Activated T-cell treated with anti-CD3 and anti-CD28 coated beads for 24 hours (primary cell): ENCODE results near the gene CBFB.

Experiments
- DNase-seq: peaks from one replicate; pipeline ENCODE4 v3.0.0-alpha.2; 2020; ENCODE audit warnings: low read depth

Gene CBFB

DNA sequence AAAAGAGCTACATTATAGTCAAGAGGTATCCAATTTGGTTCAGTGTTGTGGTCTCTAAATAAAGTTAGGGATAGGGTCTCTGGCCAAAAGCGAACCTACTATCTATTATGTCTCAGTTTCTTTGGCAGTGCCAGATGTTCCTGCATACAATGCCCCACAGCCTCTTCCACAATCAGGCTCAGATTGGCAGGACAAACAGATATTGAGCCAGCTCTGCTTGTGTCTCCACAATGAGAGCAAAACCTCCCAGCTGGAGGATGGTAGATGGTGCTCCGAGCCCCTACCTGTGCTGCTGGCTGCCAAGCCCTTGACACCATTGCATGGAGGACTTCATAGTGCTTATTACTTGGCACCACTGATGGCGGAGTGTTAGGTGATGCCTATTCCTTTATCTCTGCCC lies 100.5 kb downstream of the CBFB start:
- no peak for DNase-seq

DNA sequence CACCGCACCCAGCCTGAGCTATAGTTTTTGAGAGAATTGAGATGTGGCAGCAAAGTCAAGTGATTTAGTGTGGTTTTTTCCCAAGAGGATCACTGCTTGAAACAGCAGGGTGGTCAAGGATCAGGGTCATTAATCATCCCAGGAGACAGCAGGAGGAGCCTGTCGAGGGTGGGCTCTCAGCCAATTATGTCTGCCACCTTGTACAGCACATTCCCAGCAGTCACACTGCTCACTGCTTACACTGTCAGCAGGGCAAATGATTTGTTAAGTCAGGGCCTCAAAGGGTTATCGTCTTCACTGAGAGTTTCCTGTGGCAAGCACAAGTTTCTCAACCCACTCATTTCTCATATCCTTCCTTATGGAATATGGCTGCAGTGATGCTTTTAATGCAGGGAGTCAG lies 108.7 kb downstream of the CBFB start:
- no peak for DNase-seq

DNA sequence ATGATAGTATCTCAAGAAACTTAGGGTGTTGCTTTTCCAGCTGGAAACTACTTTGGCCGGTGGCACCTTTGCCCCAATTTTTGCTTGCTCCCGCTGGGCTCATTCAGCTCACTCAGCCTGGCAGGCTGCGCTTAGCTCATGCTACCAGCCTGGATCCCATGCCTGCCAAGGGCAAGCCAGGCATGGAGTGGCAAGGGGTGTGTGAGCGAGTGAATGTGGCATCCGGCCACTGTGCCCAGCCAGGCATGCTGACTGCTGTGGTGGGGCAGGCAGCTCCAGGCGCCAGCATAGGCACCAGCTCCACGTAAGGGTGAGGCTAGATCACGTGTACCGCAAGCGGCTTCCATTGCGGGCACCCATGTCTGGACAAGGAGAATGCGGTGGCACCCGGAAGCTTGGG lies 112.4 kb downstream of the CBFB start:
- no peak for DNase-seq

DNA sequence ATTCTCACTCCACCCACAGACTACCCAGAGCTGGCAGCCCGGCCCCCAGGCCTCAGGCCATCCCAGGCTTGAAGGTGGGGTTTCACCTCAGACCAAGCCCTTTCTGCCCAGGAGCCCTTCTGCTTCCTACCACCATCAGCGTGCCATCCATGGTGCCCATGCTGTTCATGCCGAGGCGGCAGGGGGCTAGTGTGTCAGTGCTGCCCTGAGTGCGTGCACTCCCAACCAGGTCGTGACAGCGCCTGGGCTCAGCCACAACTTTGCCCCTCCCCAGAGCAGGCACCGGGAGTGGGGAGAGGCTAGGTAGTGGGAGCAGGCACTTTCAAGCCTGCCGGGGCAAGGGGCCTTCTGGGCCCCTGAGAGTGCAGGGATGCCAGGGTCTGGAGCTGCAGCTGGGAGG lies 113.4 kb downstream of the CBFB start:
- no peak for DNase-seq

GRCh38 chr16:67144943-67145342 lies 116.0 kb downstream of the CBFB start:
- DNase-seq = no peak

DNA sequence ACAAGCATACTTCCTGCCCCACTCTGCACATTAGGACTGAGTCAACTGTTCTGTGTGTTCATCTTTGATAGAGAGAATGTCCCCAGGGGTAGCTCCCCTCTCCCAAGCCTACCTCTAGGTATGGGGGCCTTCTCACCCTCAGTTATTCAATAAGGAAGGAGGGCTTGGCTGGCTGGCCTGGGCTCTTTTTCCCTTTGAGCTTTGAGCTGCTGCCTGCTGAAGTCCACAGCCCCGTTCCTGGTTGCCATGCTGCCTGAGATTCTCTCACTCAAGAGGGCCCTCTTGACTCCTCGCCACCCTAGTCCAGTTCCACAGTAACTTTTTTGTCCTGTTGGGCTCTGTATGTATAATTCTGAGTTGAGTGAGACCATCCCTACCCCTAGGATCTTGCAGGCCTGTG lies 116.8 kb downstream of the CBFB start:
- DNase-seq = no peak

DNA sequence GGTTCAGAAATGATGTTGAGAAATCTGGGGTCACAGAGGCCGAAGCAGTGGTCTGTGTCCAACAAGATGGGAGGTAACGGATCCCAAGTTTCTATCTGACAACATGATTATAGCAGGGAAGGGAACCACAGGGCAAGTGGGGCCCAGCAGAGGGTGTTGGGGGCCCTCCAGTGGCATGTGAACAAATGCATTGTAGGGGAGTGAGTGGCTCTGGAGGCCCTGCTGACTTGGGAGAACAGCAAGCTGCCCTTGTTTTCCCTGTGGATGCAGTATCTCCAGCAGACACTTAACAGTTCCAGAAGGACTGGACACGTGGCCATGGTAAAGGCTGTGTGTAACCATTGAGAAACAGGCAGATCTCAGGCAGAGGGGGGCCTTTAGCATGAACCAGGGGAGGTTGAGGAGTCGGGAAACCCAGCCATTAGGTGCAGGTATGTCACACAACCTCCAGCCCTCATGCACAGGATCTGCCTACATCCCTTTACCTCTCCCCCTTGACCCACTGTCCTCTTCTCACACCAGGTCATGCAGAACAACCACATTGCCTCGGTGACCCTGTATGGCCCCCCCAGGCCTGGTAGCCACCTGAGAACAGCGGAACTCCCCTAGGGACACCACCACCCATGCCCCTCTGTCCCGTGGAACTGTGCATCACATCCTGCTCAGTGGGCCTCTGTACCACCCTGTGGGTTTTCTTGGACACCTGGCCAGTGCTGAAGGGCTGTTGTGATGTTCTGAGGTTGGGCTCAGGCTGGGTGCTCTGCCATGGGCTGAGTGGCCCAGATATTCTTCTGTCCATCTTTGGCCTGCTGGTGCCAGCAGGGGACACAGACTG lies 117.8 kb downstream of the CBFB start:
- DNase-seq = no peak

DNA sequence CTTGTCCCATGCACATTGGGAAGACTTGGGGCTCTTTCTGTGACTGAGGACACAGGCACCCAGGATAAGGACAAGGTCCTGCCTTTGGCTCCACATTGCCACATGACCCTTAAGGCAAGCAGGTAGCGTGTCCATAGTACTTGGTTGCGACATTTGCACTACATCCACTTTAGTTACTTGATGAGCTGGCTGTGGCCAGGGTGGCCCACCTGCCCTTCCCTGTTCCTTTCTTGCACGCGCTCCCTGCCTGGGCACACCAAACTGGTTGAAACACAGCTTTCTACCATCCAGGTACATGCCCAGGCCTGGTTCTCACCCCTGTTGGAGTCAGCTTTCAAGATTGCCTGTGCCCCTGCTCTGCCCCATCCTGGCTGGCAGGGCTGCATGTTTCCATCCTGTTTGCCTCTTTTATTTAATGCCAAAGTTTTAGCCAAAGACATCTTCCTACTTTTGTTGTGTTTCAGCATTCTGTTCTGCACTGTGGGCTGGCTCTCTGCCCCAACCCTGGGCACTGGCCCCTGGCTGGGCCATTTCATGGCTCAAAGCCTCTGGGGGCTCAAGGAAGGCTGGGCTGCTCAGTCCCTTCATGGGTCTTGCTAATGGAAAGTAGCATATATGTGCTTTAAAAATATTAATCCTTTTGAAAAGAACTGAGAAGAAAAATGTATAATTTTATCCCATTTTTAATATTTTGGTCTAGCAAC lies 118.6 kb downstream of the CBFB start:
- no peak for DNase-seq

- no peak for DNase-seq
Measured at GRCh38 chr16:67148221-67148620, 119.3 kb downstream of the CBFB start.

GRCh38 chr16:67148656-67149275 lies 119.8 kb downstream of the CBFB start:
- no peak for DNase-seq

DNA sequence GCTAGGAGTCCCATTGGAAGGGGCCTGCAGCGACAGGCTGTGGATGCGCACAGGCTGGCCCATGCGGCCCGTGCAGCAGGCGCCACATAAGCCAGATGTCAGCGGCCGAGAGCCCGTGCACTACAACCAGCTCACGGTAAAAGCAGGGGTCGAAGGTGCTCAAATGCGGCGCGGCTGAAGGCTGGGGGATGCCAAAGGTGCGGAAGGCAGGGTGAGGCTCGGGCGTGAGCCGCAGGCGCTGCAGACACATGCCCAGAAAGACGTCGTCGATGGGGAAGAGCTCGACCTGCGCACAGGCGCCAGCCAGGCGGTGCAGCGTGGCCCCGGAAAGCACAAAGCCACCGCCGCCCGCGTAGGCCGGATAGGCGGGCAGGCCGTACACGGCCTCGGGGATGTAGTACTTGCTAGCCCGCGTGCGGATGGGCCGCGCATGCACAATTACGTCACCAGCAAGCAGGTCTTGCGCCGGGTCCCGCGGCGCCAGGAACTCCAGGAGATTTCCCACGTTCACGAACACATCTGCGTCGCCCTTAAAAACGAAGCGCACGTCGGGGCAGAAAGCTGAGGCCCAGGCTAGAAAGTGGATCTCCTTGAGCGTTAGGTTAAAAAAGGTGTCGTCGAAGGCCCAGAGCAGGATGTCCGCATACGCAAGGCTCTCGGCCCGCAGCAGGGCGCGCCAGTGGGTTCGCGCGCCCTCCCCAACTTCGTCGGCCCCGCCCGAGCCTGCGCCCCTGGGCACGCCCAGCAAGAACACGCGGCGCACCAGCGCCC lies 120.5 kb downstream of the CBFB start:
- no peak for DNase-seq

DNA sequence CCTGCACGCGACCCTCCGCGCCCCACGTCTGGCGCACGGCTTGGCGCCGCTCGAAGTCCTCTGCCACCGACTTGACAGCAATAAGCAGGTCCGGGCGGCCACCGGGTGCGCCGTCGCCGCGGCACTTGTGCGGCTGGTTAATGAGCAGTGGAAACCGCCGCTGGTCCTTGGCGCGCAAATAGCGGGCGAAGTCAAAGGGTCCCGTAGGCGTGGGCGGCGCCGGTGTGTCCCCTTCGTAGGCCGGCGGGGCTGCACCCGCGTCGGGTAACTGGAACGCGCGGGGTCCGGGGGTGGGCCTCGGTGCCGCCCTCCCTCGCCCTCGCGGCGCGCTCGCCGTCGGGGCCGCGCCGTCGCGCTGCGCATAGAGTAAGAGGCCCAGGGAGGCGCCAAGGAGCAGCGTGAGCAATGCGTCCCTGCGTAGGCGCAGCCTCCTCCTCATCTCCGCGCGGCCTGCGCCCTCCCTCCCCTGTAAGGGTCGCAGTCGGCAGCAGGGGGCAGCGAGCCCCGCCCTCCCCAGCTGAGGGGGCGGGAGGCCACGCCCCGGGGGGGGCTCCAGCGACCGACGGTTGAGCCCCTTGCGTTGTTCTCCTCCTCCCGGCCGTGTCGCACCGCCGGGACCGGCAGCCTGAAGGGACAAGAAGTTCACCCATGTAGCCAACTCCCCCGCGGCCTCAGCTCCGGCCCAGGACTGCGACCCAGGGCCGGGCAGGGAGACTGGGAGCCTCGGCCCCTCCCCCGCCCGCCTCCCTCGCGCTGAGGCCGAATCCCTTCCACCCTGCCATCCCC lies 121.3 kb downstream of the CBFB start:
- peak; percentile 35 for DNase-seq
